ENCODE measurements around the gene MAP2K5.

GRCh38 chr15:67766968-67767367 is 224.5 kb downstream of the MAP2K5 start:
- no peak for TF ChIP-seq FOXP1 (CRISPR knock-in tag; IDR thresholded peaks at IDR 0.05; ENCODE audit: borderline replicate concordance)
- no peak for TF ChIP-seq CTCF (IDR thresholded peaks at IDR 0.05)
- no peak for TF ChIP-seq RELA (CRISPR knock-in tag; IDR thresholded peaks at IDR 0.05; ENCODE audit: borderline replicate concordance)
- no peak for TF ChIP-seq MAX (CRISPR knock-in tag; IDR thresholded peaks at IDR 0.05)
- TF ChIP-seq NR3C1 (CRISPR knock-in tag; conservative IDR thresholded peaks at IDR 0.05; ENCODE audit: low read depth), result no peak
- no peak for TF ChIP-seq SP1 (CRISPR knock-in tag; conservative IDR thresholded peaks at IDR 0.05)
- no peak for TF ChIP-seq ESRRA (CRISPR knock-in tag; IDR thresholded peaks at IDR 0.05; ENCODE audit: borderline replicate concordance)
- no peak for TF ChIP-seq ARID4B (CRISPR knock-in tag; IDR thresholded peaks at IDR 0.05; ENCODE audit: borderline replicate concordance)
- TF ChIP-seq ZNF138 (CRISPR knock-in tag; conservative IDR thresholded peaks at IDR 0.05), result no peak
- TF ChIP-seq JUN (CRISPR knock-in tag; IDR thresholded peaks at IDR 0.05), result no peak
- no peak for TF ChIP-seq ZNF423 (CRISPR knock-in tag; IDR thresholded peaks at IDR 0.05)
- no peak for TF ChIP-seq FOXJ3 (CRISPR knock-in tag; IDR thresholded peaks at IDR 0.05; ENCODE audit: borderline replicate concordance)
- TF ChIP-seq, protein P1, sequence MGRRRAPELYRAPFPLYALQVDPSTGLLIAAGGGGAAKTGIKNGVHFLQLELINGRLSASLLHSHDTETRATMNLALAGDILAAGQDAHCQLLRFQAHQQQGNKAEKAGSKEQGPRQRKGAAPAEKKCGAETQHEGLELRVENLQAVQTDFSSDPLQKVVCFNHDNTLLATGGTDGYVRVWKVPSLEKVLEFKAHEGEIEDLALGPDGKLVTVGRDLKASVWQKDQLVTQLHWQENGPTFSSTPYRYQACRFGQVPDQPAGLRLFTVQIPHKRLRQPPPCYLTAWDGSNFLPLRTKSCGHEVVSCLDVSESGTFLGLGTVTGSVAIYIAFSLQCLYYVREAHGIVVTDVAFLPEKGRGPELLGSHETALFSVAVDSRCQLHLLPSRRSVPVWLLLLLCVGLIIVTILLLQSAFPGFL (CRISPR knock-in tag; IDR thresholded peaks at IDR 0.05; ENCODE audit: borderline replicate concordance), result no peak
- TF ChIP-seq USF2 (CRISPR knock-in tag; IDR thresholded peaks at IDR 0.05), result no peak

All from WTC11 (cell line).